Left kidney (tissue), 2 donors: ENCODE measurements around the gene PHLDA2. TPM values are rescaled to one million over a fixed set of nuclear protein-coding genes. Genes with fewer than 3 reads are reported as not detected.

Experiments used
- DNase-seq: peaks from one replicate; pipeline ENCODE4 v3.0.0-alpha.2; 2013
- polyA plus RNA-seq: library from polyadenylated mRNA; unstranded; fragments of 120-200 nt; gene quantifications from one replicate; pipeline ENCODE4 v1.2.1, GENCODE V29; 2013; ENCODE audit not compliant: insufficient read length

The PHLDA2 gene
- polyA plus RNA-seq, 1 donor: not detected

- DNase-seq: peak; percentile 53
These were observed 1.6 kb upstream of the PHLDA2 start for GRCh38 chr11:2930704-2931419.

- DNase-seq: no peak
These were observed 907 bp upstream of the PHLDA2 start for GRCh38 chr11:2929950-2930703.

GRCh38 chr11:2929531-2929949, 320 bp upstream of the PHLDA2 start:
- DNase-seq: no peak

- DNase-seq: no peak
These were observed 1.2 kb downstream of the PHLDA2 start for GRCh38 chr11:2927851-2928604.

- no peak for DNase-seq
These were observed 2.0 kb downstream of the PHLDA2 start for GRCh38 chr11:2927121-2927800.

- DNase-seq: no peak
These were observed 2.6 kb downstream of the PHLDA2 start for GRCh38 chr11:2926611-2927051.

- no peak for DNase-seq
These were observed 4.2 kb downstream of the PHLDA2 start for GRCh38 chr11:2924821-2925675.

- no peak for DNase-seq
These were observed 4.8 kb downstream of the PHLDA2 start for GRCh38 chr11:2924381-2924780.

GRCh38 chr11:2923446-2924375, 5.5 kb downstream of the PHLDA2 start:
- no peak for DNase-seq

GRCh38 chr11:2922655-2923054, 6.6 kb downstream of the PHLDA2 start:
- DNase-seq: no peak

GRCh38 chr11:2921742-2922493, 7.3 kb downstream of the PHLDA2 start:
- no peak for DNase-seq

GRCh38 chr11:2921261-2921660, 8.0 kb downstream of the PHLDA2 start:
- no peak for DNase-seq

- DNase-seq: no peak
These were observed 8.9 kb downstream of the PHLDA2 start for GRCh38 chr11:2920343-2920742.

- DNase-seq: no peak
These were observed 9.4 kb downstream of the PHLDA2 start for GRCh38 chr11:2919837-2920236.

- no peak for DNase-seq
These were observed 10.0 kb downstream of the PHLDA2 start for GRCh38 chr11:2919188-2919587.

- DNase-seq: no peak
These were observed 11.3 kb downstream of the PHLDA2 start for GRCh38 chr11:2917842-2918490.

- DNase-seq: no peak
These were observed 12.2 kb downstream of the PHLDA2 start for GRCh38 chr11:2916892-2917645.
